K562 (cell line): ENCODE data around the gene SIM2. TPM values are rescaled to one million over a fixed set of nuclear protein-coding genes. Genes with fewer than 3 reads are reported as not detected.
A peak's percentile ranks its signal among the peaks of the same experiment; 100 is the strongest.

Experiments used
- ATAC-seq: fragments of 200-7000 bp; cut with Tn5 transposase; 3 replicates; pipeline ENCODE4 v1.9.1; 2020; ENCODE audit warnings: moderate library complexity
- BruUV-seq: library from RNA; stranded (reverse); fragments of 400-500 nt; replicated peaks from 2 replicates; lab custom pipeline; 2021; lab: Mats Ljungman, UMichigan
- CTCF ChIA-PET: fragments of 300-600 bp; formaldehyde crosslinking; extraction: SDS; loops from one replicate; lab custom pipeline; 2021; ENCODE audit warnings: low intra/inter-chr PET ratio; lab: Yijun Ruan, JAX
- POLR2A ChIA-PET: fragments of 300-600, 350-650 bp; sonication (Branson Sonifier 250); formaldehyde crosslinking; extraction: SDS; loops from one replicate; lab custom pipeline; 2021; ENCODE audit warnings: antibody characterized with exemption, inconsistent platforms; lab: Yijun Ruan, JAX
- DNase-seq, 4 experiments: peaks; one replicate each; pipeline versions ENCODE4 v3.0.0 to v3.0.0-alpha.2; 2011 to 2018; ENCODE audit warnings: low spot score in 3 of 4, mixed read lengths in 3 of 4; ENCODE audit errors: extremely low read depth in 1 of 4
- FAIRE-seq: peaks from 2 replicates; lab custom pipeline; 2011; peaks lifted over from hg19 to GRCh38; lab: Jason Lieb, UNC
- H2AFZ ChIP-seq: 2 replicates; pipeline ENCODE4 v1.6.0; 2011; ENCODE audit warnings: low read depth, low read length, control low read depth, inconsistent platforms
- H3K27ac ChIP-seq: fragments of 200-600 bp; 3 replicates; pipeline ENCODE4 v1.8.0; 2011; ENCODE audit warnings: low read depth, mild to moderate bottlenecking, control low read depth, inconsistent platforms, low read length, moderate library complexity, mixed read lengths; ENCODE audit errors: extremely low read depth
- H3K27me3 ChIP-seq, 2 experiments: fragments of 300-600 bp in 1 of 2; 2 replicates in 1 of 2; 3 replicates in 1 of 2; pipeline versions ENCODE4 v1.6.0 to v1.8.0; 2011; ENCODE audit warnings: inconsistent platforms in 2 of 2, low read length in 2 of 2, mild to moderate bottlenecking in 1 of 2, mixed read lengths in 1 of 2, moderate library complexity in 1 of 2; ENCODE audit not compliant: control insufficient read depth in 2 of 2, insufficient read depth in 2 of 2
- H3K36me3 ChIP-seq: fragments of 300-600 bp; 3 replicates; pipeline ENCODE4 v1.8.0; 2011; ENCODE audit warnings: mild to moderate bottlenecking, low read length, inconsistent platforms; ENCODE audit not compliant: control insufficient read depth, insufficient read depth
- H3K4me1 ChIP-seq, 2 experiments: fragments of 200-600 bp in 1 of 2; replicated peaks in 1 of 2; 2 replicates in 1 of 2; 3 replicates in 1 of 2; pipeline versions ENCODE4 v1.5.1 to v1.8.0; 2011; ENCODE audit warnings: inconsistent platforms in 2 of 2, low read length in 2 of 2, mild to moderate bottlenecking in 1 of 2, mixed read lengths in 1 of 2, moderate library complexity in 1 of 2; ENCODE audit not compliant: control insufficient read depth in 2 of 2, insufficient read depth in 2 of 2
- H3K4me2 ChIP-seq: 2 replicates; pipeline ENCODE4 v1.6.1; 2011; ENCODE audit warnings: low read length, control low read depth, inconsistent platforms, mixed read lengths; ENCODE audit not compliant: insufficient read depth
- H3K4me3 ChIP-seq: fragments of 200-600 bp; sonication (generic), shearing (Covaris generic); 2 replicates; pipeline ENCODE4 v1.5.1; 2016; ENCODE audit warnings: control low read depth, inconsistent platforms
- H3K79me2 ChIP-seq: fragments of 200-600 bp; 3 replicates; pipeline ENCODE4 v1.8.0; 2011; ENCODE audit warnings: low read length, inconsistent platforms; ENCODE audit not compliant: control insufficient read depth, insufficient read depth
- H3K9ac ChIP-seq, 2 experiments: 2 replicates each; pipeline versions ENCODE4 v1.6.0 to v1.6.1; 2011; ENCODE audit warnings: low read depth in 2 of 2, low read length in 2 of 2, control low read depth in 1 of 2, inconsistent platforms in 1 of 2, mild to moderate bottlenecking in 1 of 2, mixed read lengths in 1 of 2; ENCODE audit not compliant: insufficient read depth in 1 of 2
- H3K9me1 ChIP-seq: one replicate; pipeline ENCODE4 v1.6.0; 2011; ENCODE audit warnings: inconsistent platforms, mild to moderate bottlenecking, low read length, moderate library complexity; ENCODE audit not compliant: control insufficient read depth, insufficient read depth
- H3K9me3 ChIP-seq: replicated peaks from 2 replicates; pipeline ENCODE4 v1.5.1; 2011; ENCODE audit warnings: low read depth, low read length, inconsistent platforms; ENCODE audit not compliant: control insufficient read depth, insufficient read depth
- H4K20me1 ChIP-seq: replicated peaks from 2 replicates; pipeline ENCODE4 v1.6.1; 2011; ENCODE audit warnings: low read length, inconsistent platforms, mixed read lengths; ENCODE audit not compliant: control insufficient read depth, insufficient read depth
- BMI1 ChIP-seq: fragments of 150-350 bp; IDR thresholded peaks from 2 replicates; pipeline ENCODE4 v1.6.1; 2014; ENCODE audit warnings: low read length
- CBX2 ChIP-seq: fragments of 200-600 bp; sonication (generic); IDR thresholded peaks from one replicate; pipeline ENCODE4 v1.6.1; 2012; ENCODE audit warnings: mild to moderate bottlenecking, low read length, inconsistent platforms; ENCODE audit not compliant: insufficient read depth, poor library complexity, severe bottlenecking
- CBX8 ChIP-seq: fragments of 200-600 bp; sonication (generic); IDR thresholded peaks from 2 replicates; pipeline ENCODE4 v1.6.1; 2012; ENCODE audit warnings: borderline replicate concordance, mixed run types, low read depth, mild to moderate bottlenecking, moderate library complexity, mixed read lengths, low read length, control low read depth, inconsistent platforms; ENCODE audit not compliant: poor library complexity, severe bottlenecking; ENCODE audit errors: extremely low read depth
- FUS ChIP-seq: fragments of 200-400 bp; formaldehyde crosslinking; optimal IDR thresholded peaks from 2 replicates; pipeline ENCODE3; 2017; ENCODE audit warnings: low read depth, low read length
- HMGXB4 ChIP-seq: sonication (generic); formaldehyde crosslinking; IDR thresholded peaks from 2 replicates; pipeline ENCODE4 v1.8.1; 2023; ENCODE audit warnings: mild to moderate bottlenecking, missing genetic modification reagents
- MAFG ChIP-seq: fragments of 450-650 bp; conservative IDR thresholded peaks from 2 replicates; pipeline ENCODE4 v1.6.1; 2016; ENCODE audit warnings: missing genetic modification characterization, missing compliant biosample characterization
- NFIC ChIP-seq: fragments of 450-650 bp; IDR thresholded peaks from 2 replicates; pipeline ENCODE4 v1.6.1; 2017; ENCODE audit warnings: mild to moderate bottlenecking, inconsistent platforms
- NFIX ChIP-seq: fragments of 250-450 bp; sonication (Bioruptor Pico); IDR thresholded peaks from 2 replicates; pipeline ENCODE4 v1.4.0; 2020; ENCODE audit warnings: low read depth, mild to moderate bottlenecking, moderate library complexity
- PML ChIP-seq: IDR thresholded peaks from 2 replicates; pipeline ENCODE4 v1.6.1; 2012; ENCODE audit warnings: low read length, inconsistent platforms
- RBM34 ChIP-seq: fragments of 200-400 bp; formaldehyde crosslinking; IDR thresholded peaks from 2 replicates; pipeline ENCODE4 v1.6.1; 2018; ENCODE audit warnings: low read length, borderline replicate concordance; ENCODE audit not compliant: insufficient read depth
- RNF2 ChIP-seq: sonication (generic); IDR thresholded peaks from 2 replicates; pipeline ENCODE4 v1.6.1; 2016
- SAP30 ChIP-seq: fragments of 200-600 bp; sonication (generic); IDR thresholded peaks from 2 replicates; pipeline ENCODE4 v1.6.1; 2012; ENCODE audit warnings: borderline replicate concordance, low read depth, mild to moderate bottlenecking, moderate library complexity, low read length, control low read depth, inconsistent platforms; ENCODE audit not compliant: insufficient read depth, poor library complexity, severe bottlenecking
- WGBS: fragments of 100-300 bp; shearing (Covaris generic); methylation state at CpG from one replicate; pipeline ENCODE4 v1.1.6; 2016; ENCODE audit warnings: low coverage, mixed read lengths; ENCODE audit not compliant: insufficient coverage; ENCODE audit errors: missing lambda C conversion rate; 5-methylcytosine and 5-hydroxymethylcytosine counted together
- in situ Hi-C: fragments of 300-500 bp; cut with MboI; formaldehyde crosslinking; loops from 4 replicates; pipeline ENCODE4 v1.15.0; 2018; ENCODE audit warnings: inconsistent platforms, mixed read lengths
- intact Hi-C: fragments of 100-400 bp; cut with micrococcal nuclease; formaldehyde crosslinking; loops from 2 replicates; pipeline ENCODE4 v1.14.2; 2022
- polyA plus RNA-seq, 8 experiments: library from polyadenylated mRNA; depleted of rRNA in 4 of 8; stranded (reverse) in 5 of 8; unstranded in 3 of 8; fragments of >200 nt; fragmentation: Nextera tagmentation in 2 of 8; fragmentation: Illumina TruSeq in 1 of 8; extraction: Ambion mirVana in 2 of 8; extraction: Trizol in 1 of 8; gene quantifications; 2 replicates each; pipeline versions ENCODE4 v1.2.1 to v1.2.3, GENCODE V29; 2011 to 2014; ENCODE audit warnings: inconsistent platforms in 1 of 8, missing spikeins in 1 of 8
- total RNA-seq, 7 experiments: library from RNA; depleted of rRNA in 6 of 7; stranded (reverse); fragments of >200 nt in 6 of 7; fragmentation: Illumina TruSeq in 2 of 7; extraction: Trizol in 2 of 7; gene quantifications; 2 replicates each; pipeline versions ENCODE4 v1.2.1 to v1.2.3, GENCODE V29; 2011 to 2021; ENCODE audit warnings: low replicate concordance in 1 of 7

The SIM2 gene
- total and polyA plus RNA-seq, 9 of the 15 experiments (the other 6 are each of a cell fraction or from before 2014, with no cell fraction given) = 0.07 to 0.11 (median 0.08) TPM; not detected in 6

- FAIRE-seq (no peak), DNase-seq (no peak), ATAC-seq (no peak)
- Histone ChIP-seq H2AFZ (no peak overlapping the region), H3K27me3 (peaks cover 69 to 82% of the 10 kb centered on the region in 2 experiments), H3K9me3 (0 out of 2 replicates have a peak, but pooled peaks cover under 1% of the 10 kb centered on the region), H3K4me2 (no peak overlapping the region), H3K79me2 (no peaks in the 10 kb centered on the region), H3K4me1 (peaks cover 0 to 19% of the 10 kb centered on the region in 2 experiments; a peak in 2 of 5 replicates), H3K36me3 (no peaks in the 10 kb centered on the region), H3K9me1 (no peaks in the 10 kb centered on the region), H3K4me3 (no peak overlapping the region), H4K20me1 (0 out of 2 replicates have a peak, but pooled peaks cover 5% of the 10 kb centered on the region), H3K27ac (no peak overlapping the region), H3K9ac (no peak overlapping the region)
- ChIA-PET POLR2A (interaction anchor here (0.5 kb wide), 1 partner anchor 79 kb away, joined by 3 read pairs; no protein-coding TSS in a partner anchor), CTCF (no interaction called here)
- WGBS = 41% methylated on average over 38 of the region's 40 CpGs
- in situ Hi-C loops = no loop called here
- no TSS peak for BruUV-seq
- intact Hi-C loops = no loop called here
- peak; percentile 61 for TF ChIP-seq CBX8
- TF ChIP-seq NFIC = no peak
Measured at GRCh38 chr21:36693489-36694030, 5.4 kb upstream of the SIM2 start.

GRCh38 chr21:36694031-36694515 lies 4.8 kb upstream of the SIM2 start:
- FAIRE-seq (peak; percentile 15), DNase-seq (no peak), ATAC-seq (no peak)
- no peaks in the 10 kb centered on the region for H3K36me3 ChIP-seq
- WGBS = 8% methylated on average over 14 of the region's 14 CpGs
- intact Hi-C loops (no loop called here), in situ Hi-C loops (no loop called here)
- H3K9me1 ChIP-seq = no peaks in the 10 kb centered on the region
- H3K4me2 ChIP-seq = no peak overlapping the region
- ChIA-PET CTCF (no interaction called here), POLR2A (no interaction called here)
- no peak overlapping the region for H3K9ac ChIP-seq
- BruUV-seq = no TSS peak
- H3K9me3 ChIP-seq = no peaks in the 10 kb centered on the region
- peaks cover 0 to 24% of the 10 kb centered on the region in 2 experiments; a peak in 2 of 5 replicates for H3K4me1 ChIP-seq
- peaks cover 68 to 85% of the 10 kb centered on the region in 2 experiments for H3K27me3 ChIP-seq
- no peaks in the 10 kb centered on the region for H3K79me2 ChIP-seq
- H4K20me1 ChIP-seq = 0 out of 2 replicates have a peak, but pooled peaks cover 5% of the 10 kb centered on the region
- H3K27ac ChIP-seq = no peak overlapping the region
- H2AFZ ChIP-seq = no peak overlapping the region
- no peak overlapping the region for H3K4me3 ChIP-seq
- TF ChIP-seq RBM34 (no peak), BMI1 (no peak), CBX8 (peak; percentile 17), FUS (no peak), SAP30 (no peak), HMGXB4 (CRISPR knock-in tag) (no peak), RNF2 (no peak), NFIX (no peak), PML (no peak), CBX2 (peak; percentile 63), MAFG (tag) (no peak)
